Anterior cingulate cortex (tissue), 58 donors: ENCODE results near the gene TRDMT1.
A peak's percentile ranks its signal among the peaks of the same experiment; 100 is the strongest.

Experiments used
- DNase-seq, 58 donors: peaks; one replicate each; lab custom pipeline; 2025; lab: John Stamatoyannopoulos, UW

TRDMT1 gene

GRCh38 chr10:17213646-17214349, 12.3 kb upstream of the TRDMT1 start:
- DNase-seq: no peak

GRCh38 chr10:17212802-17213221, 11.3 kb upstream of the TRDMT1 start:
- no peak for DNase-seq

GRCh38 chr10:17210361-17210760, 8.9 kb upstream of the TRDMT1 start:
- DNase-seq: no peak

- no peak for DNase-seq
These were observed 8.4 kb upstream of the TRDMT1 start for GRCh38 chr10:17209881-17210280.

GRCh38 chr10:17209302-17209701, 7.8 kb upstream of the TRDMT1 start:
- DNase-seq: no peak

GRCh38 chr10:17208476-17208875, 7.0 kb upstream of the TRDMT1 start:
- DNase-seq: no peak

- peak in 1 of 58 donors; percentile 2 for DNase-seq
These were observed 4.8 kb upstream of the TRDMT1 start for GRCh38 chr10:17206210-17206709.

GRCh38 chr10:17203416-17203815, 1.9 kb upstream of the TRDMT1 start:
- DNase-seq: no peak

- no peak for DNase-seq
These were observed 1.5 kb upstream of the TRDMT1 start for GRCh38 chr10:17202999-17203398.

GRCh38 chr10:17202506-17202905, 1.0 kb upstream of the TRDMT1 start:
- no peak for DNase-seq

GRCh38 chr10:17201794-17202116, 283 bp upstream of the TRDMT1 start:
- DNase-seq: no peak

GRCh38 chr10:17200001-17200911, 1.2 kb downstream of the TRDMT1 start:
- DNase-seq: no peak

- no peak for DNase-seq
These were observed 2.1 kb downstream of the TRDMT1 start for GRCh38 chr10:17199351-17199804.

GRCh38 chr10:17196573-17196972, 4.9 kb downstream of the TRDMT1 start:
- no peak for DNase-seq

GRCh38 chr10:17196045-17196444, 5.4 kb downstream of the TRDMT1 start:
- DNase-seq: no peak

GRCh38 chr10:17195083-17195482, 6.4 kb downstream of the TRDMT1 start:
- no peak for DNase-seq

GRCh38 chr10:17190602-17191001, 10.9 kb downstream of the TRDMT1 start:
- no peak for DNase-seq

GRCh38 chr10:17188644-17189172, 12.8 kb downstream of the TRDMT1 start:
- no peak for DNase-seq

GRCh38 chr10:17185873-17186272, 15.6 kb downstream of the TRDMT1 start:
- DNase-seq: no peak

GRCh38 chr10:17183110-17183509, 18.4 kb downstream of the TRDMT1 start:
- DNase-seq: no peak

- no peak for DNase-seq
These were observed 19.7 kb downstream of the TRDMT1 start for GRCh38 chr10:17181751-17182150.
